Stimulated activated CD8-positive, alpha-beta memory T cell treated with anti-CD3 and anti-CD28 coated beads, Interleukin-2, amount 100 ng/mL, for 48 hours (primary cell): ENCODE measurements around the gene RASSF3.
"Not testable (repeated sequence)": the region's sequence is repeated elsewhere in the genome, so short reads cannot be mapped to it uniquely, and the experiment has no call there.

Source experiments
- DNase-seq, 2 donors: peaks; one replicate each; pipeline ENCODE4 v3.0.0-alpha.2; 2020; ENCODE audit warnings: low read depth in 2 of 2

Gene RASSF3

DNA sequence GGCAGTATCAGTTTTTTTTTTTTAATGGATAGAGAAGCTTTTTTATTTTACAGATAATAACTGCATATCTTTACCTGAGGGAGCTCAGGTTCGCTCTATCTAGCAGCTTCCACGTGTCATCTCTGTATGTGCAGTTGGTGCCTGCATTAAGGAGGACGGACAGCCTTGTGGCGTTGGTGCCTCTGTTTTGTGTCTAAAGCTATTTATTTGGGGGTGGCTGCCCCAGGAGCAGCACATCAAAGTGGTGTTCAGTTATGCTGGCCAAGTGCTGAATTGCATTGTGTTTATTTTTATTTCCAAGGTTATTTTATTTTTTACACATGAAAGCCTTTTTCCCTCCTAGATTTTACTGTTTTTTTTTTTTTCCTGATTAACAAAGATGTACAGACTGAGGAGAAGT is 59.7 kb downstream of the RASSF3 start:
- no peak for DNase-seq

DNA sequence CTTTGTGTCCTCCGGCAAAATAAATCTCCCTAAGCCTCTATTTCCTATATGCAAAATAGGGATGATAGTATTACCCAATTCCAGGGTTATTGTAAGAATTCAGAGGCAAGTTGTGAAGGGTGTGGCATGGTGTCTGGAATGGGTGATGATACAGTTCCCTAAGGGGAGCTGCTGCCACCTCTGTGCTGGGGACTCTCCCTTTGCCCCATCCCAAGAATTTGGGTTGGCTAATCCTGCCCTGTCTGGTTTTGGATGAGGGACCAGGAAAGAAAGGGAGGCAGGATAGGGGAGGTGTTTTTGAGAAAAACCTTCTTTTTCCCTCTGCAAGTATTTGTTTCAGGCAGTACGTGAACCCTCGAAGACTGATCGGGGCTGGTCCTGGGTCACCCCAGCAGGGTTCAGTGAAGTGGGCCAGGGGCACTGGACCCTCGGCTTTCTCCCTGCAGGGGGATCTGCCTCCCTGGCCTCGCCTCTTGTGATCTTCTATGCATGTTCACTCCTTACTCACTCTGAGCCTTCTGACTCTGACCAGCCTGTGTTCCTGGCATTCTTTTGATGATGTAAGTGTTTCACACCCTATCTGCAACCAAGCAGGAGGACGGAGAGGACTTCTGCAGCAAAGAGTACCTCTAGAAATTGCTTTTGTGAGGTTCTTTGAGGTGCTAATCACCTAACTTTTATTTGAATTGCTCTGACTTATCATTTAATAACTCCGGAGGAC is 60.8 kb downstream of the RASSF3 start:
- no peak for DNase-seq

DNA sequence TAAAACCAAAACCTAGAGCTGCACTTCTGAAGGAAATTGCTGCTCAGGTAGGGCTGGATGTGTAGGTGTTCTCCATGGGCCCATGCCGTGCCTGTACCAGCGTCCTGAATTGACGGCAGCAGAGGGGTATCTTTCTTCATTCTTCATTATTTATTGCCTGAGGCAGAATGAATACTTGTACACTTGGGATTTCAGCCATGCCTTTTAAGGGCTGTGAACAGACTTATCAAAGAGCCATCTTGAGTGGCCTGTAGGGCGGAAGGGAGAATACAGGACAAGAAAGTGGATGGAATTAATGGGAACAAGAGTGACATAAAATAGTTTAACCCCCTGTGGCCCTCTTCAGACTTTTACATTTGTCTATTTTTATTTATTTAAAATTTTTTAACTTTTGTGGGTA is 61.4 kb downstream of the RASSF3 start:
- no peak for DNase-seq

DNA sequence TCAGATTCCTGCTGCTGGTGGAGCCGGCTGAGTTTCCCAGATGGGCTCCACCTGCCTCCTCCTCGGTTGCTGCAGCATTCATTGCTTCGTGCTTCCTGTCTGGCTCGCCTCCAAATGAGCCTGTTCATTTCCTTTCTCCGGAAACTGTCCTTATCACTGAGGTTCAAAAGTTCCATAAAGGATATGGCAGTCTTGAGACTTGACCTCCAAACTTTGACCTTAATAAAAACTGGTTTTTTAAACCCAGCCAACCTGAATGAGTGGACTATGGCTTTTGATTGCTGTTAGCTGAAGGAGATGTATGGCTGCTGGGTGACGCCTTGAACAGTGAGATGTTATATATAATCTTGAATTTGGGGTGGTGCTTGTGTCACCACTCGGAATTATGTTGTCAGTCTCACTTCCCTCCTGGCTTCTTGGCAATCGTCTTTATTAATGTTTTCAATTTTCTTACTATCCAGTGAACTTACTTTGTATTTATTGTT is 62.7 kb downstream of the RASSF3 start:
- no peak for DNase-seq

DNA sequence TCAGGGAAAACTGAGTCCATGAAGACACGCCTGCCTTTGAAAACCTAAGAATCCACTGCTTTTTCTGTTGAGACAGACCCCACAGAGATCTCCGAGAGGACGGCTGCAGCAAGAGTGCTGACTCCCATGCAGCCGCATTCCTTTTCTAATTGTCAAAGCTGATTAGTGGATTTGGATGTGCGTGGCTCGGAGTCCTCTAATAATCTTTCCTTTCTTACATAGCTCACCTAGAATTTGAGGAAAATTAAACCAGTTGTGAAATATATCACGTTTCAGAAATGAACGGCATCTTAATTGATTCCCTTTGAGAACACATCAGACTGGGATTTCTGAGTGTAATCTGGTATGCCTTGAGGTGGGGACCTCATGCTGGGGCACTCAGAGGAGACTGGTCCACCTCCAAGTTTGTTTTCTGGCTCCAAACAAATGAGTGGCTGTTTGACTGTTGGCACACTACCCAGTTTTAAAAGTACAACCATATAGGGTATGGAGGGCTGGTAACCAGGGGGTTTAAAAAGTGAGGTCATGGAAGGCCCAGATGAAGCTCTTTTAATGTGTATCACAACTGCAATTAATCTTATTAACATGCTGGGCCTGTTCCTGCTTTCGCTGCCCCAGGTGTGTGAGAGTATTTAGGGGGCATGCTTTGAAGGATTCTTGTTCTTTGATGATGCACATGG is 63.3 kb downstream of the RASSF3 start:
- no peak for DNase-seq

DNA sequence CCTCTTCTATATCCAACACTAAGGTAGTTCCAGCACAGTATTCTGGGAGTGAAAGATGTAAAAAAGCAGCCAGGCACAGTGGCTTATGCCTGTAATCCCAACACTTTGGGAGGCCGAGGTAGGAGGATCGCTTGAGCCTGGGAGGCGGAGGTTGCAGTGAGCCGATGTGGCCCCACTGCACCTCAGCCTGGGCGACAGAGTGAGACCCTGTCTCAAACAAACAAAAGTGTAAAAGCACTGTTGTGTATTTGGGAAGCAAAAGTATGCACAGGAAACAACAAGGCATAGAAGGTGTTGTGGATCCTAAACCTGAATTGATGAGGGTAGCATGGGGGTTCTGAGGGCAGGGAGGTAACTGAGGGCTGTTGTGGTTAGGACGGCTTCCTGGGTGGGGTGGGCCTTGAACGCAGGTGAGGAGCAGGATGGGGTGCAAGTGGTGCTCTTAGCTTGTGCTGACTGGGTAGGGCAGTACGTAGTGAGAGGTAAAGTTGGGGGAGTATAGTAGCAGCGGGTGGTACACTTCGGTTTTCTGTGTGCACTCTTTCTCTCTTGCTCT is 64.2 kb downstream of the RASSF3 start:
- no peak for DNase-seq

DNA sequence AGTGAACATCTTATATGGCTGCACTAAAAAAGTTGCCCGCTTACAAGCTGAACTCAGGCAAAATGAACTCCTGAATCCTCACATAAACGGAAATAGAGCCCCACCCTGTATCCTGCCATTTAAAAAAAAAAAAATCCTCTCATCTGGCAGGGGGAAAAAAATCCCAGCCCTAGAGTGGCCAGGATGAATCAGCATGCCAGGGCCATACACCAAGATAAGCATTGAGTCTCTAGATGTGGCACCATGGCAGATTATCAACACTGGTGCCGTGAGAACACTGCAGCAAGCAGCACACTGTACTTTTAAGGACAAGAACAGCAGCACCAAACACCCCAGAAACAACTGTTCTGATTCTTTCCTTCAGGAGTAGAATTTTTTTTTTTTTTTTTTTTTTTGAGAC is 65.5 kb downstream of the RASSF3 start:
- no peak for DNase-seq

DNA sequence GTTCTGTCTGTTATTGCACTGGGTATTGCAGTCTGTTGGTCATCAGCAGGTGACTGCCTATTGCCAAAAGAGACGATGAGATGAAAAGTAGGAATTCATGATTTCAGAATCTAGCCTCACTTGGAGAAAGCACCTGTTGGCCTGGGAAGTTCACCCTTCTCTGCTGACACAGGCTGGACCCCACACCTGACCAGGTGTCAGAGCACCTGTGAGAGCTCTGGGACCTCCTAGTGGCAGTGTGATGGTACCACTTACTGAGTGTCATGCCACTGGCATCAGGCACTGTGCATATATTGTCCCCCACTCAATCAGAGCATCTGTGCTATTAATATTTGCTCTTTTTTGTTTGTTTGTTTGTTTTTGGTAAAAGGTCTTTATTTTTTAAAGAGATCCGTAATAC is 68.0 kb downstream of the RASSF3 start:
- no peak for DNase-seq

DNA sequence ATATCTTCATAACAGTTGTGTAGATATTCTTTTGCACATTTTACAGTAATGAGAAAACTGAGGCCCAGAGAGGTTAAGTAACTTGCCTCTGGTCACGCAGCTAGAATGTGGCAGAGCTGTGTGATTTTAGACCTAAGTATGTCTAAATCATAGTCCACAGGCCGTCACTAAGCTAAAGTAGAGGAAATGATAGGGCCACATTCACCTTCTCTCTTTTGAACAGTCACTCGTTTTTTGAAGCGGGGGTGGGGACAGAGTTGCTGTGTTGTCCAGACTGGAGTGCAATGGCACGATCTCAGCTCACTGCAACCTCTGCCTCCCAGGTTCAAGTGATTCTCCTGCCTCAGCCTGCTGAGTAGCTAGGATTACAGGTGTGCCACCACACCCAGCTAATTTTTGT is 68.5 kb downstream of the RASSF3 start:
- DNase-seq, result no peak

DNA sequence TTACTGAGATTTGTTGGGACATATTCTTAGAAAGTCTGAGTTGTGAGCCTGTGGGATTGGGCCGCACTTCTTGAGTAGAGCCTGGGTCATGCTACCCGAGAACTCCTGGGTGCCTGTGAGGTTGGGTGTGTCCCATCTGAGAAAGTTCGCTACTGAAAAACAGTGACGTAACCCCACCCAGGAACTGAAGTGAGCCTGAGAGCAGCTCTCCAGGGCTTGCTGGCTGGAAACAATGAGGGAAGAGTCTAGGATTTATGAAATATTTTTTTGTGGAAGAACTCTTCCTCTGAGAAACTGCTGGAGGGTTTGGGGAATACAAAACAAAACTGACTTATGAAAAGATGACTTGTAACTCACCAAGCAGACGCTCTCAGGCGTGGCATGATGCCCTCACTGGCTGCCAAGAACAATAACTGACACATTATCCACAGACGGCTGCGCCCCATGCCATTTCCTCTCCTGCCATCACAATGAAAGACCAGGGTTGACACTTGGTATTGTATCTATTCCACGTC is 69.2 kb downstream of the RASSF3 start:
- DNase-seq, result no peak

DNA sequence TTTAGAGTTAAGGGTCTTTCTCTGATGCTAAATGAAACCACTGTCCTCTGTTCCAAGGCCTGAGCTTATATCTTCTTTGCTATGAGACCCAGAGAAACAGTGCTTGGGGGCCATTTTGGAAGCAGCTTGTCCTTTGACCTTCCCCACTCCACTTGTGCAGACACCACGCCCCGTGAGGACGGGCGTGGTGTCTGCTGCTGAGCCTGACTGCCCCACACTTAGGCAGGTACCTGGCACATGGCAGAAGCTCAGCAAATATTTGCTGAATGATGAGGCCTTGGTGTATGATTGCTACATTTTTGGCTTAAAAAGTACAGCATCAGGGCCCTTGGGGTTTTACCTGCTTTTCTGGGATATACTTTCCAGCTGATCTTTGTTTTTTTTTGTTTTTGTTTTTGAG is 69.9 kb downstream of the RASSF3 start:
- no peak for DNase-seq

DNA sequence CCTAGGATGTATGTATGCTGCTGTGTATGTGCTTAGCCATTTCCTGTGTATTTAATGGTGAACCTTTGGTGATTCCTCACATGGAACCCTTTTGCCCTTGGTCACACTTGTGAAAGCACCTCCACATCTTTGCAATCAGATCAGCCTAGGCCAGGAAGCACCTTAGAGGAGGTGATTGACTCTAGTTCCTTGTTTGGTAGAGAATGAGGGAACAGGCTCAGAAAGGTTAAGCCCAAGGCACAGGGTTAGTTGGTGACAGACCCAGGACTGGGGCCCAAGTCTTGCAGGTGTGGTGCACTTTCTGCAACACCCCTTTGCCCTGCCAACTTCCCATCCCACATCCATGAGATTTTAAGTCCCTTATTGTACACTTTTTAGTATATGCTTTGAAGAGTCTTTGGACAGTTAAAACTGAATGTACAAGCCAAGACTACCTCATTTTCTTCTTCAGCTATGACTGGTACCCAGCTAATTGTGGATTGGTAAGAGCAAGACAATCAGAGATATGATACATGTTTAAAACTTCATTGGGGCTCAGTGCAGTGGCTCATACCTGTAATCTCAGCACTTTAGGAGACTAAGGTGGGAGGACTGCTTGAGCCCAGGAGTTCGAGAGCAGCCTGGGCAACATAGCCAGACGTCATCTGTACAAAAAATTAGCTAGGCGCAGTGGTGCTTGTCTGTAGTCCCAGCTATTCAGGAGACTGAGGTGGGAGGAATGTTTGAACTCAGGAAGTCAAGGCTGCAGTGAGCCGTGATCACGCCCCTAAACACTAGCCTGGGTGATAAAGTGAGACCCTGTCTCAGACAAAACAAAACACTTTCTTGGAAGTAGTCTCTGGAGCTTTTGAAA is 71.1 kb downstream of the RASSF3 start:
- no peak for DNase-seq

DNA sequence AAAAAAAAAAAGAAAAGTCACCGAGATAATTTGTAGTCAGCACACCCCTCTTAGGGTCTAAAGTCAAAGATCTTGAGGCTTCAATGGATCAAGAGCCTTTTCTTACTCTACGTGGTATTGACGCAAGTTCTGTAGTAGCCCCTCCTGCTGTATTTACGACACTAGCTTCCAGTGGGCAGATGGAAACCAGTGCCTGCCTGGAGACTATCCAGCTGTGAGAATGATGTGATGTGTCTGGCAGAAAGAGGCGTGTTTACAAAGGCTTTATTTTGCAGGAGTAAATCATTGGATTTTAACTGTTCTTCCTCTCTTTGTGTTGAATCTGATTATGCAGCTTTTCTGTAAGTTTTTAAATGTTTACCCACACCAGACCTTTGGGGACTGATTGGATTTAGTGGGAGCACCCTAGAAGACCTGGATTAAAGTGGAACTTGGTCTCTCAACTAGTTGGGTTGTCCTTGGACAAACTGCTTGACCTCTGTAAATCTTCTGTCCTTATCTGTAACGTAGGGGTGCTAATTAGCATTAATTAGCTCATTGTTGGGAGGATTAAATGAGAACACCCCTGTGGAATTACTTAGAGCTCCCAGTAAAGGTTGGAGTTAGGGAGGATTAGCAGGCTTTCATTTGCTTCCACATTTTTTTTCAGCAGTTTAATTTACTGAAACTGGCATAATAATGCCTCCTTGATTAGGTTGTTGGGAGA is 72.4 kb downstream of the RASSF3 start:
- DNase-seq, result no peak

DNA sequence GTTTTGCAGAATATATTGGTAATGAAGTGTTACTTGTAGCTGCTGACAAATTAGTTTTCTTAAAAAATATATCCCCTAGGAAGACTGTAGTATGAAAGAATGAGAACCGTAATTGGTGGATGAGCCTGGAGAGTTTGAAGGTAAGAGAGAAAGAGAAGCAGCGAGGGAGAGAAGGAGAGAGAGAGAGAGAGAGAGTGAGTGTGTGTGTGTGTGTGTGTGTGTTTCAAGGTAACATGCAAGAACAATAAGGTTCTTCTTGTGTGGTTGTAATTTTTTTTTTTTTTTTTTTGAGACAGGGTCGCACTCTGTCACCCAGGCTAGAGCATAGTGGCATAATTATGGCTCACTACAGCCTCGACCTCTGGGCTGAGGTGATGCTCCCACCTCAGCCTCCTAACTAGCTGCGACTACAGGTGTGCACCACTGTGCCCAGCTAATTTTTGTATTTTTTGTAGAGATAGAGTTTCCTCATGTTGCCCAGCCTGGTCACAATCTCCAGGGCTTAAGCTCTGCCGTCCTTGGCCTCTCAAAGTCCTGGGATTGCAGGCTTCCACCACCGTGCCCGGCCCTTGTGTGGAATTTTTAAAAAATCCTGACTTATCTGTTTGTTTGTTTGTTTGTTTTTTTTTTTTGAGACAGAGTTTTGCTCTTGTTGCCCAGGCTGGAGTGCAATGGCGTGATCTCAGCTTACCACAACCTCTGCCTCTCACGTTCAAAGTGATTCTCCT is 73.7 kb downstream of the RASSF3 start:
- no peak for DNase-seq

DNA sequence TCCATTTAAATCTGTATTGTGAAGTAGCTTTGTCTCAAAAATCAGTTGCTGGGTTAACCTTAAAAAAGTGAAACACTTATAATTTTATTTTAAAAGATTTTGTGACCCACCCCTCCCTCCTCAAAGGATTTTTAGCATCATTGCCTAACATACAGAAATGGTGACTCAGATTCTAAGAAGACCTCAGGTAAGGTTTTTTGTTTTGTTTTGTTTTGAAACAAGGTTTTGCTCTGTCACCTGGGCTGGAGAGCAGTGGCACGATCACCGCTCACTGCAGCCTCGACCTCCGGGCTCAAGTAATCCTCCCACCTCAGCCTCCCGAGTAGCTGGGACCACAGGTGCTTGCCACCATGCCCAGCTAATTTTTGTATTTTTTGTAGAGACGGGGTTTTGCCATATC is 74.8 kb downstream of the RASSF3 start:
- no peak for DNase-seq

DNA sequence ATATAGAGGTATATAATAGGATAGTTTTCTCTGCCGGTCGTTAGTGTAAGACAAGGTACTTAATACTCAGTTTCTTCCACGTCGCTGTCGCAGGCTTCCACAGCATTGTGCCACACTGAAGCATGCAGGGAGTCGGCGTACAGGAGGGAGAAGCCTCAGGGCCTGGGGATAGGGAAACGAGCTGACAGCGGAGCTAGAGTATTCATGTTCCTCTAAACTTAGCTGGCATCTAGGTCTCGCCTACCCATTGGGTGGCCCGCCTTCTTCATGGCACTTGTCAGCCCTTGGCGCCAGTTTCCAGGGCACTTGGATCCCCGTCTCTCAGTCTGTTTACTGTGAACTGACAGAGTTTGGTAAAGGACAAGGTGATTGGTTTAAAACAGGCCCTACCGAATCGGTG is 75.3 kb downstream of the RASSF3 start:
- DNase-seq, result no peak

DNA sequence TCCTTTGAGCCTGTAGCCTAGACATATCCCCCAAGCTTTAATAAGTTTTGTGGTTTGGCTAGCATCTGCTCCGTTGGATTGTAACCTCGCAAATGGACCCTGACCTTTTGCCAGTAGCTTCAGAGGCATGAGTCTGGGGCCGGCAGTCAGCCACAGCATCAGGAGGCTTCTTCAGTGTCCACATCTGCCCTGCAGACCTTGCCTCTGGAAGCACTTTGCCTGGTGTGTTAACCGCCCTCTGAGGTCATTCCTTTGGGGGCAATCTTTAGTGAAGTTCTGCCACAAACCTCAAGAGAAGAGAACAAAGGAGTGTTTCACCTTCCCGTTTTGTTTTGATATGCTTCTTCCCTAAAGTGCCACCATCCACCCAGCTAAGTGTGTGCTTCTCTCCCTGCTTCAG is 77.5 kb downstream of the RASSF3 start:
- DNase-seq, result no peak

DNA sequence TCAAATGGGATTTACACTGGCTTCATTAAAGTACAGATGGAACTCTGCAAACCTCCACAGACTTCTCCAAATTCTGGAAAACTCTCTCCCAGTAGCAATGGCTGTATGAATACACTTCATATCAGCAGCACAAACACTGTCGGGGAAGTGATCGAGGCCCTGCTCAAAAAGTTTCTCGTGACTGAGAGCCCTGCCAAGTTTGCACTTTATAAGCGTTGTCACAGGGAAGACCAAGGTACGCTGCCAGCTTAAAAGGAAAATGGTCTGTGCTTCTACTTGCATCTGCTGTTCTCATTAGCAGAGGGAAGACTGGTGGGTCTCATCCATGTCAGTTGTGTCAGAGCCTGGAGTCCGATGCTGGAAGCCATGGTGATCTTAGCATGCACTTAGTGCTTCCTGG is 77.9 kb downstream of the RASSF3 start:
- DNase-seq, result no peak

DNA sequence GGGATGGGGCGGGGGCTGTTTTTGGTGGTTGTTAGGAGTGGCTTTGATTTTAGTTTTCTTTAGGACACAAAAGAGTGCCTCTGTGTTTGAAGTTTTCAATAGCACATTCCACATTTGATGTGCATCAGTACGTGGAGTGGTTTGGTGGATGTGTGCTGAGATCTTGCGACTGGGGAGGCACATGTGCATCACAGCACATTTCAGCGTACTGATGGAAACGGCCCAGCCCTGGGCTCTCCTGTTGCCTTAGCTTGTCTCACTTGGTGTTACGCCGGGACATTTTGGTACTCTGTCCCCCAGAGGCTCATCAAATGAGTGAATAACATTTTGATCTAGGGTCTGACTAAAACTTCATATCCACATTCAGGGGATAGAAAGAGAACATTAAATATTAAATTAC is 78.4 kb downstream of the RASSF3 start:
- no peak for DNase-seq

DNA sequence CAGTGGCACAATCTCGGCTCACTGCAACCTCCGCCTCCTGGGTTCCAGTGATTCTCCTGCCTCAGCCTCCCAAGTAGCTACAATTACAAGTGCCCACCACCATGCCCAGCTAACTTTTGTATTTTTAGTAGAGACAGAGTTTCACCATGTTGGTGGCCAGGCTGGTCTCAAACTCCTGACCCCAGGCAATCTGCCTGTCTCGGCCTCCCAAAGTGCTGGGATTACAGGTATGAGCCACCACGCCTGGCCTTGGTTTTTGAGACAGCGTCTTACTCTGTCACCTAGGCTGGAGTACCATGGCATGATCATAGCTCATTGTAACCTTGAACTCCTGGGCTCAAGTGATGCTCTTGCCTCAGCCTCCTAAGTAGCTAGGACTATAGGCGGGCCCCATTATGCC is 79.9 kb downstream of the RASSF3 start:
- DNase-seq, result not testable (repeated sequence)
